Skin epidermis (tissue), 12 donors: ENCODE measurements around the gene ACADS.
A peak's percentile ranks its signal among the peaks of the same experiment; 100 is the strongest.

Experiments
- H3K27ac ChIP-seq, 21 experiments: fragments of 200-600 bp; sonication (generic) in 11 of 21; one replicate each; pipeline ENCODE4 v1.5.0; 2020; ENCODE audit warnings: mild to moderate bottlenecking in 3 of 21, inconsistent platforms in 2 of 21, moderate library complexity in 2 of 21
- H3K4me3 ChIP-seq, 7 experiments: fragments of 200-600 bp; sonication (generic) in 2 of 7; one replicate each; pipeline ENCODE4 v1.5.0; 2020; ENCODE audit warnings: inconsistent platforms in 2 of 7, mild to moderate bottlenecking in 2 of 7, moderate library complexity in 1 of 7

The ACADS gene

GRCh38 chr12:120744922-120745493 is 19.4 kb downstream of the ACADS start:
- Histone ChIP-seq H3K4me3 (no peak overlapping the region), H3K27ac (no peak overlapping the region)

GRCh38 chr12:120748242-120748641 is 22.6 kb downstream of the ACADS start:
- H3K27ac ChIP-seq = no peak overlapping the region
- H3K4me3 ChIP-seq = no peak overlapping the region

GRCh38 chr12:120749256-120749655 is 23.6 kb downstream of the ACADS start:
- H3K27ac ChIP-seq = no peak overlapping the region
- no peak overlapping the region for H3K4me3 ChIP-seq

GRCh38 chr12:120750806-120751205 is 25.2 kb downstream of the ACADS start:
- no peak overlapping the region for H3K27ac ChIP-seq
- H3K4me3 ChIP-seq = no peak overlapping the region

GRCh38 chr12:120751389-120751788 is 25.8 kb downstream of the ACADS start:
- H3K4me3 ChIP-seq = no peak overlapping the region
- H3K27ac ChIP-seq = no peak overlapping the region

GRCh38 chr12:120754792-120755191 is 29.2 kb downstream of the ACADS start:
- no peak overlapping the region for H3K4me3 ChIP-seq
- no peak overlapping the region for H3K27ac ChIP-seq

GRCh38 chr12:120755269-120755668 is 29.6 kb downstream of the ACADS start:
- H3K27ac ChIP-seq = no peak overlapping the region
- H3K4me3 ChIP-seq = no peak overlapping the region

GRCh38 chr12:120757226-120757742 is 31.7 kb downstream of the ACADS start:
- H3K27ac ChIP-seq = no peak overlapping the region
- H3K4me3 ChIP-seq = no peak overlapping the region

- no peak overlapping the region for H3K4me3 ChIP-seq
- no peak overlapping the region for H3K27ac ChIP-seq
These were observed 32.3 kb downstream of the ACADS start for GRCh38 chr12:120757949-120758348.

- Histone ChIP-seq H3K27ac (no peak overlapping the region), H3K4me3 (no peak overlapping the region)
These were observed 33.4 kb downstream of the ACADS start for GRCh38 chr12:120758798-120759590.

GRCh38 chr12:120759591-120760348 is 34.1 kb downstream of the ACADS start:
- Histone ChIP-seq H3K27ac (peak overlapping the region in 5 of 21 experiments; percentile 3 to 76 (median 27)), H3K4me3 (no peak overlapping the region)

- Histone ChIP-seq H3K4me3 (no peak overlapping the region), H3K27ac (peak overlapping the region in 6 of 21 experiments; percentile 17 to 76 (median 42))
These were observed 35.0 kb downstream of the ACADS start for GRCh38 chr12:120760349-120761254.

- H3K27ac ChIP-seq = peak overlapping the region in 10 of 21 experiments; percentile 3 to 76 (median 45)
- no peak overlapping the region for H3K4me3 ChIP-seq
These were observed 35.9 kb downstream of the ACADS start for GRCh38 chr12:120761519-120761934.

- H3K4me3 ChIP-seq = no peak overlapping the region
- H3K27ac ChIP-seq = peak overlapping the region in 10 of 21 experiments; percentile 3 to 68 (median 45)
These were observed 36.5 kb downstream of the ACADS start for GRCh38 chr12:120762086-120762485.

GRCh38 chr12:120763250-120763649 is 37.6 kb downstream of the ACADS start:
- H3K4me3 ChIP-seq = no peak overlapping the region
- H3K27ac ChIP-seq = peak overlapping the region in 3 of 21 experiments; percentile 1 to 32 (median 6)

GRCh38 chr12:120764816-120765215 is 39.2 kb downstream of the ACADS start:
- Histone ChIP-seq H3K27ac (no peak overlapping the region), H3K4me3 (no peak overlapping the region)

- Histone ChIP-seq H3K4me3 (no peak overlapping the region), H3K27ac (peak overlapping the region in 3 of 21 experiments; percentile 2 to 37 (median 23))
These were observed 40.9 kb downstream of the ACADS start for GRCh38 chr12:120766566-120766965.

GRCh38 chr12:120767071-120768024 is 41.7 kb downstream of the ACADS start:
- Histone ChIP-seq H3K27ac (peak overlapping the region in 3 of 21 experiments; percentile 2 to 37 (median 23)), H3K4me3 (no peak overlapping the region)
